GM19395 (cell line): ENCODE measurements around the gene ACADS.
A peak's percentile ranks its signal among the peaks of the same experiment; 100 is the strongest.

Source experiments
- ATAC-seq: cut with Tn5 transposase; IDR thresholded peaks from one replicate; pipeline ENCODE4 v1.9.1; 2021; ENCODE audit warnings: mild to moderate bottlenecking, moderate library complexity; ENCODE audit not compliant: unreplicated experiment

ACADS gene

DNA sequence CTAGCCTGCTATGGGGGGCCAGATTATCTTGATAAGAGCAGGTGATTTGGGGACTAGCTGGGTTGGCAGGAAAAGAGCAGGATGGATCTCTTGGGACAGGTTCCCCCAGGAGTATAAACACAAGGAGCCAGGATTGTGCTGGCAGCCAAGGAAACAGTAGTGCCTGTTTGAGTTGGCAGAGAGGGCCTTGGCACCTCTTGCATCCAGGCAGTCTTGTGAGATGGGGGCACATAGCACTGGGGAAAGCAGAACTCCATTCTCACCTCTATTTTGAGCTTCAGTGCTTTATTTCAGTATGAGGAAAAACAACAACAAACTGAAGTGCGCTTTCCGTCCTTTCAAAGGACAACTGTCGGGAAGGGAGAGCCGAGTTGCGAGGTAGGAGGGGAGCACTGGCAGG is 24.7 kb upstream of the ACADS start:
- no peak for ATAC-seq

DNA sequence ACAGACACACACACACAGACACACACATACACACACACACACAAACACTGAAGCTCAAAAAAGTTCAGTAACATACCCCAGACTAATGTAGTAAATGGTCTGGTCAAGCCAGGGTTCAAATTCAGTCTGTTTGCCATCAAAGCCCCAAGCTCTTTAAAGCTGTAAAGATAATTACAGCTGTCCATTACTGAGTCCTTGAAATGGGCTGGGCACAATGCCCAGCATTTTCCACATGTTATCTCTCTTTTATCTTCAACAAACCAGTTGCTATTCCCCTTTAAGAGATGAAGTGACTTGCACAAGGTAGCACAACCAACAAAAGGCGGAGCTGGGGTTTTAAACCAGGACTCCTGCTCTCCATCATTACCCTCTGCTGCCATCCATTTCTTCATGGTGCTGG is 23.0 kb upstream of the ACADS start:
- no peak for ATAC-seq

DNA sequence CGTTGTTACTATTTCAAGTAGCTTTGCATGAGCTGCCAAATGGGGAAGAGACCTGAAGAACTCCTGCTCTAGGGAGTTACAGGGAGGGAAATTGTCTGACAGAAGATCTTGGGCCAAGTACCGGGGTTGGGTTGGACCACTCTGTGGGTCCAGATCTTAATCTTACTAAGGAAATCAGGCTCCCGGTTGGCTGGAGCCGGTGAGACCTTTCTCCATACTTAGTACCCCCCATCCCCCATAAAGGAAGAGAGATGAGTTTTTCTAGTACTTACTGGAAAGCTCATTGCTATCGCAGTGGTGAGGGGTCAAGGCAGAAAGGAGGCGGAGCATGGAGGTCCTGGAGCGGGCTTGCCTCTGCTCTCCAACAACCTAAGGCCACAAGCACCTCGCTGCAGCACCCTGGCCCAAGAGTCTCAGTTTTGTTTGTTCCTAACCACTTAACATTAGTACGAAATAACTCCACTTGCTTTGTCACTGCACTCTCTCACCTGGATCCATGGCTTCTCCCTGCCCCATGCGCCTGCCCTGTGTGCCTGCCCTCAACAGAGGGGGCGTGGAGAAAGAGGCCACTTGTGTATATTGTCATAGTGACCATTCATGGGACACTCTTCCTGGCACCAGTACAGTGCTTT is 22.2 kb upstream of the ACADS start:
- ATAC-seq = no peak

DNA sequence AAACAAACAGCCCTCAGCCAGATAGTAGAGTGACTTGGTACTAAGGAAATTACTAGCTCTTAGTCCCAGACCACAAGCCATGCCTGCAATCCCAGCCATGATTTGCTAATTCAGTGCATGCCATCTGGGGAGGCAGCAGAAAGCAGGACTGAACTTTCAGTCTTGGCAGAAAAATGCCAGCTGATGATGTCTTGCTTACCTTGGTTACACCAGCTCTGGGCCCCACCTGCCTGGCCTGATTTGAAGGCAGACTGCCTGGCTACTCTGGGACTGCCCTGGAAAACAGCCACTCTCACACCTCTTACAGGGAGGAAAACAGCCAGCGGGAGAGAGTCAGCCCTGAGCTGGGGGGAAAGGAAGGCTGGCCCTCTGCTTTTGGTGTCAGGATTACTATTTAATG is 20.0 kb upstream of the ACADS start:
- ATAC-seq = no peak

DNA sequence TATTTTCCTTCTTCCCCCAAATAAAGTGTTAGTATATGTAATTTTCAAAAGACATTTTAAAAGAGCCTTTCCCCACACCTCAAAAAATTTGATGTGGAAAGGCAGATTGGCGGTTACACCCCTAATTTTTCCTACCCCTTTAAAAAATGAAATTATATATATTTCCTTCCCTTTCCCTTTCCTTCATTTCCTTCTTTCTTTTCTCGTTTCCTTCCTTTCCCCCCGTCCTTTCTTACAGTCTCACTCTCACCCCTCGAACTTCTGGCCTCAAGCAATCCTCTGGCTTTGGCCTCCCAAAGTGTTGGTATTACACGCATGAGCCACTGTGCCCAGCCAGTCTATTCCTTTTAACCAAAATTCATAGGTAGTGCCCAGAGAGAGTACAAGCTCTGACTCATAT is 19.6 kb upstream of the ACADS start:
- no peak for ATAC-seq

DNA sequence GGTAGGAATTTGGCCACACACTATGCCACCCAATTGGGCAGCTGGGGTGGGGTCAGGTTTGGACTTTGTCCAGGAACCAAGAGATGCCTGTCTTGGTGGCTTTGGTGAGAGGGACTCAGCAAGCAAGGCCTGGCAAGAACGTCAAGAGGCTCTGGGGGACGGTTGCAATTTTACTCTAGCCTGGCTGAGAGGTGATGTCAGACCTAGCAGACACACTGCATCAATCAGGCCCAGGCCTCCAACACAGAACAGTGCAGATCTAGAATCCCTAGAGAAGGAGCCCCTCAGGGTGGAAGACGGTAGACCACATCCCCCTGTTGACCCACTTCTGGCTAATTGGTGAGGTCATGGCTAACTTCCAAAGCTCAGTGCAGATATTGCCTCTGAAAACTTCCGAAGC is 17.0 kb upstream of the ACADS start:
- ATAC-seq = no peak

DNA sequence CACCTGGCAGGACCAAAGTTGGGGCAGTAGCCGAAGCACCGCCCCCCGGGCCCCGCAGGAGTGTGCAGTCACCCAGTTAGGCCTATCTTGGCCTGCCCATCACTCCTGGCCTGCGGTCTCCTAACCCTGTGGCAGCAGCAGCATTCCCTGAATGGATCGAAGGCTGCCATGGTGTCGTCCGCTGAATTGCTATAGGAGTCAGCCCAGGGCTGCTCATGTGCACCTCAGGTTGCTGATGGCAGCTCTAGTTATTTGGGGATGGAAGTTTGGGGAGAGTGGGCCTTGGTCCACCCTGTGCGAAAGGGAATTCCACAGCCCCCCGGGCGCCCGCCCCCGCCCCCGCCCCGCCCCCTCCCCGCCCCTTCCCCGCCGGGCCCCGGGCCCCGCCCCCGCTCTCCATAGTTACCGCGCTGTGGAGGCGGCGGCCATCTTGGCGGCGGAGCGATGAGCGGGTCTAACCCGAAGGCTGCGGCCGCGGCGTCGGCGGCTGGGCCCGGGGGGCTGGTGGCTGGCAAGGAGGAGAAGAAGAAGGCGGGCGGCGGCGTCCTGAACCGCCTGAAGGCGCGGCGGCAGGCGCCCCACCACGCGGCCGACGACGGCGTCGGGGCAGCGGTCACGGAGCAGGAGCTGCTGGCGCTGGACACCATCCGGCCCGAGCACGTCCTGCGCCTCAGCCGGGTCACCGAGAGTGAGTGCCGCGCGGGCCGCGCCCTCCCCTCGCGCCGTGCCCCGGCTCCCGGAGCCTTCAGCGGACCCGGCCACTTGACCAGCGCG is 15.4 kb upstream of the ACADS start, which contains the start of gene UNC119B:
Gene UNC119B, plus strand, starts transcription at position 428 of the 774 bp plus-strand sequence. Its CDS starts 17 bp downstream, at position 445.
- ATAC-seq = peak; percentile 64

DNA sequence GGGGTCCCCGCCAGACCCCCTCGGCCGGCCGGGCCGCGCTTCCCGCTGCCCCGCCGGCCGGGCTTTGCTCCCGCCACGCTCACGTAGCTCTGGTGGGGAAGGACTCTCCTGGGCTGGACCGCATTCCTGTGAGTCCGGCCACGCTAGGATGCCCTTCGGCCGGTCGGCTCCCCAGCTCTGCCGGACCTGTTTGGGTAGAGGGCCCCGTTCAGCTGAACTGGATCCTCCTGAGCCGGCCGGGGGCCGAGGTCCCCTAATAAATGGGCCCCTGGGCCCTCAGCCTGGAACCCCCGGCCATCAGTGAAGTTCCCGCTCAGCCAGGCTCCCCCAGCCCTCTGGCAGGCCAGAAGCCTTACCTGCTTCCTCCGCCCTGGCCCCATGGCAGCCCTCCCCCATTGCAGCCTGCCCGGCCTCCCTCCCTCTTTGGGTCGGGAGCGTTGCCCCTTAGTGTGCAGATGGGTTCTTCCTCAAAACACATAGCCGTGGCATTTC is 14.8 kb upstream of the ACADS start:
- peak; percentile 35 for ATAC-seq

DNA sequence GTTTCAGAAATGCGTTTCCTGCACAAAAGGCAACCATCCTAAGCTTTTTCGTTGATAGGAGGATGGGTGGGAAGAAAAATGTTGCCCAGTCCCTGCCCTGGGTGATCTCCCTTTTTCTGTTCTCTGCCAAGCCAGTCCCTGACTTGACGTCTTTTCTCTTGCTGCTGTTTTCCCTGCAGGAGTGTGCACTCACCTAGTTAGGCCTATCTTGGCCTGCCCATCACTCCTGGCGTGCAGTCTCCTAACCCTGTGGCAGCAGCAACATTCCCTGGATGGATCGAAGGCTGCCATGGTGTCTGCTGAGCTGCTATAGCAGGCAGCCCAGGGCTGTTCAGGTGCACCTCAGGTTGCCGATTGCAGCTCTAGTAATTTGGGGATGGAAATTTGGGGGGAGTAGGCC is 14.2 kb upstream of the ACADS start:
- no peak for ATAC-seq

DNA sequence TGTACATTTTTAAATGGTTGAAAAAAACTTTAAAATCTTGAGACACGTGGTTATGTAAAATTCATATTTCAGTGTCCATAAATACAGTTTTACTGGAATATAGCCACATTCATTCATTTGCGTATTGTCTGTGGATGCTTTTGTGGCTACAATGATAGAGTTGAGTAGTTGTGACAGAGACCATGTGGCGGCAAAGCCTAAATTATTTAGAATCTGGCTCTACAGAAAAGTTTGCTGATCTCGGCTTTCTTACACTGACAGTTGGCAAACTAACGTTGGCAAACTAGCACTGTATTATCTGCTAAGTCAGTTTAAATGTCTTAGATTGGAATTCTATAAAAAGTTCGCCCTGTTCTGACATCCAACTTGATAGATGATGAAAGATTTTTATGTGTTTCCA is 13.0 kb upstream of the ACADS start:
- ATAC-seq = no peak

DNA sequence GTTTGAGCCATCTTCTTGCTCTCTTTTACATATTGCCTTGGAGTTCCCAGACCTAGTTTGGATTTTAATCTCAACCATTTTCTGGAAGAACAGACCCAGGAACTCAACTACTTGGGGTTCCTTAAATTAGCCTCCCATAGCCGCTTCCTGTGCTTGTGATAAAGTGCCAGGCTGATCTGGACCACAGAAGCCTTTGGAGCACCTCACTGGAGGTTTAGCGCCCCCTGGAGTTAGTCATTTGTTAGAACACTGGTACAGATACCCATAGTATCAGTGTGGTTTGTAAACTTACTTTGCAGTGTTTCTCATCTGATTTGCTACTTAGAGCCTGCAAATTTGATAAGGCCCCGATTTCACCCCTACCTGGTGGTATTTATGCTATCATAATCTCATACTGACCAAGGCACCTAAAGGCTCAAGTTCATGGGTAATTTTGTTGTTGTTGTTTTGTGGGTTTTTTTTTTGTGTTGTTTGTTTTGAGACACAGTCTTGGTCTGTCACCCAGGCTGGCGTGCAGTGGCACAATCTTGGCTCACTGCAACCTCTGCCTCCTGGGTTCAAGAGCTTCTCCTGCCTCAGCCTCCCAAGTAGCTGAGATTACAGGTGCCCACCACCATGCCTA is 11.7 kb upstream of the ACADS start:
- ATAC-seq = no peak

DNA sequence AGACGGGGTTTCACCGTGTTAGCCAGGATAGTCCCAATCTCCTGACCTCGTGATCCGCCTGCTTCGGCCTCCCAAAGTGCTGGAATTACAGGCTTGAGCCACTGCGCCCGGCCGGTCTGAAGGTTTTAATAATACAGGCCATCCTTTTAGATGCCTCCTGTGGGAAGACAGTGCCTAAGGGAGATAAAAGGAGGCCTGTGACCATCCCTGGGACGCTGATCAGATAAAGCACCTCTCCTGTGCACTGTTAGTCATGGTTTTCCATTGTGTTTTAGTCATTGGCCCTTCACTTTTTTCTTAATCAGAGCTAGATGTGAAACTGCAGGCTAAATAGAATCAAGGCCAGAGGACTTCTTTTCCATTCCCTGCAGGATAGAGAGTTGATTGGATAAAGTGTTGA is 7.6 kb upstream of the ACADS start:
- ATAC-seq = no peak

DNA sequence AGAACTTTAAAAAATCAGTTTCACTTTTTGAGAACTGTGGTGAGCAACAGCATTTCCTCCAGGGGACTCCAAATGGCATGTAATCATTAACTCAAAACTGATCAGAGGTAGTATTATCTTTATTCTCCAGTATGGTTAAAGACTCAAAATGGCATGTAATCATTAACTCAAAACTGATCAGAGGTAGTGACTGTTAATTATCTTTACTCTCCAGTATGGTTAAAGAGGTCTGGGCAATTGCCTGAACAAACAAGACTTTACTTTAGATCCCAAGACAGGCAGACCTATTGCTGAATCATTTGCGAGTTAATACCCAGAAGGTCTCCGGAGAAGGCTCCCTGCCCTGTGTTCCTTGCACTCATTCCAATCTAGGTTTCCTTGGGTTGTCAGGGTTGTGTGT is 6.6 kb upstream of the ACADS start:
- no peak for ATAC-seq

DNA sequence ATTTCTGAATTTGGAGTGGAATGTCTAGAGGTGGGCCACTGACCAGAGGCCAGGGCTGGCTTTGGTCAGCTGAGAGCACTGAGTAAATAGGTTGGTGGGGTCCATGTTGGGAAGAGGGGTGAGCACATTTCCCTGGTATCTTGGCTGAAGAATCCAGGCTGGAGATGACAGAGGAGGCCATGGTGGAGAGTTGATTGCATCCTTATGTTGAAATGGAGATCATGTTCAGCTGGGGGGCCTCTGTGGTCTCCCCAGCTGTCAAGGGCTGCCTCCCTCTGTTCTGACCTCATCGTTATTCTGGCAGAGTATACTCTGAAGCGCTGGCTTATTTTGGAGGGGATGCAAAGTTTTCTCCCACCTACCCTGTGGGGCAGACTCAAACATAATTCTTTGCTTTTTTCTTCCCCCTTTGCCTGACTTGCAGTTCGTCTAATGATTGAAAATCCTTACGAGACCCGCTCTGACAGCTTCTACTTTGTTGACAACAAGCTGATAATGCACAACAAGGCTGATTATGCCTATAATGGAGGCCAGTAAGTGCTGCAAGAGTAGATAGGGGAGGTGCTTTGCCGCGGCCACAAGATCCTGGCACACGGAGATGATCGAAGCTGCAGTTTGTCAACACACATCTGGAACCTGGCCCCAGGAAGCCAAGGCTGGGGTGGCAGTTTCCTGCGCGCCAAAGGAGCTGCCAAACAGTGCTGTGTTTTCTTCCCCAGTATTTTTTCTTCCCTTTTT is 6.0 kb upstream of the ACADS start:
- ATAC-seq = no peak

DNA sequence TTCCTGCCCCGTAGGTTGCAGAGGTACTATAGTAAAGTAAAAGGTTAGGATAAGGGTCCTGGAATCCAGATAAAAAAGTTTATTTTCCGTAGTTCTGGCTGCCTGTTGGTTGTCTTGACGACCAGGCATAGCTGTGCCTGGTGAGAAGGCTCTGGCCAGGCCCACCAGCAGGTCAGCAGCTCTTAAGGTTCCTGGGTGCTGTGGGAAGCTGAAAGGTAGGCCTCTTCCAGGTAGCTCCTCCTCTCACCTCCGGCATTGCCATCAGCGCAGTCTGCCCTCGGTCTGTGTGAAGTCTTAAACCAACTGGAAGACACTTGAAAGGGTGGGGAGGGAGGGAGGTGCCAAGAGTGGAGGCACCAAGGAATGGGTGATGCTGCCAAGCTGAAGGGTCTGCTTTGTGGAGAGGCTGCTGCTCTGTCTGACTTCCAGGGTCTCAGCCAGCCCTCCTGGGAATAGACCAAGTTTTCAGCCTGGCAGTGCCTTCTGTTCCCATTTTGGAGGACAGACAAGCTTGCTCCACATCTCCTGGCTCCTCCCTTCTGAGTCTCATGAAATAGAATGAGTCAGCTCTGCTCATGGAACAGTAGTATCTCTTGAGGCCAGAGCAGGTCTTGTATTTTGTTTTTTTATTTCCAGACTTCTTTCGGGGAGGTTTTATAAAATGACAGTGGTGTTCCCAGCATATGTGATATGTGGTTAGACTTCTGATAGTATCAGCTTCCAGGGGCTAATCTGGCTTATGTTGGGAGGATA is 5.2 kb upstream of the ACADS start:
- no peak for ATAC-seq

DNA sequence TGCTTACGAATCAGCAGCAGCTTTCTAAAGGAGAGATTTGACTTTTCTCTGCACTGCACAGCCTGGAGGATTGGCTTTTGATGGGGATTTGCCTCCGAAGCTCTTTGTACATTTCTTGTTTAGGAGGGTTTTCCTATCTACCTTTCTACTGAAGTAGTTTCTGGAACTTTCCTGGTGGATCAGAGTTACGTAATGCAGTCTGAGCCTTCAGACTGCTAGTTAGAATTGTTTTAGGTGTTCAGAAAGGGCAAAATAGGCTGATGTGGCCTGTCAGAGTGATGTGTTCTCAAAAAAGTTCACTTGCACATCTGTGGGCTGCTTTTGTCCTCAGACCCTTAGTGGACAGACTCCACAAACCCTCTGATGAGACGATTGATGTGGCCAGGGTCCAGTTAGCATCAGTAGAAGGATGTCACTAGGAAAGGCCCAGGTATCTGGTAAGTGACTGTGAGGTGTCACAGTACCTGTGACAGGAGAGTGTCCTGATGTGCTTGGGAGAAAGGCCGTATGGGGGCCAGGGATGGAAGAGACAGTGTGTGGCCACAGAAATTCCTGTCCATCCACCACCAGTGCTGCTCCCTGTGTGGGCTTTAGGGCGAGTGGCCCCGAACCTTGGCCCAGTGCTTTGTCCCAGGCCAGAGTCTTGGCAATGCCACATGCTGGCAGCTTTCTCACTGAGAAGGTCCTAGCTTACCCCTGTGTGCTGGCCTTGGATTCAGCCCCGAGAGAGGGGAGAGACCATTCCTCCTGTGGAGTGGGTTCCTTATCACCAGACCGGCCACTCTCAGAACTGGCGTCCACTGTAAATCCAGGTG is 4.4 kb upstream of the ACADS start:
- ATAC-seq = no peak

DNA sequence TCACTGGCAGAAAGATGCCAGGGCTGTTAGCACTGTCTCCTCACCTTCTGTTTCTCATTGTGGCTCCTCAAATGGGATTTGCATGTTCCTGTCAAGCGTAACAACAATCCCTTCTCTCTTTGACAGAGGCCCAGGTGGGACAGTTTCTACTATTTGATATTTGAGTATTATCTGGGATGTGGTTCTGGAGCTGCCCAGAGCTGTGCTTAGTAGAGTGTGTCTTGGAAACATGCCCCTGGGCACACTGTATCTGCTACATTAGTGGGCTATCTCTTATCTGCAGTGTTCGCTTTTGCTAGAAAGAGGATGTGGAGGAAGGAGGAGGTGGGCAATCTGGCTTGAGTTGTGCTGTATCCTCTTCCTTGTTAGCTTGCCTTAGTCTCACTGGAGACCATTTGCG is 3.8 kb upstream of the ACADS start:
- ATAC-seq = no peak

DNA sequence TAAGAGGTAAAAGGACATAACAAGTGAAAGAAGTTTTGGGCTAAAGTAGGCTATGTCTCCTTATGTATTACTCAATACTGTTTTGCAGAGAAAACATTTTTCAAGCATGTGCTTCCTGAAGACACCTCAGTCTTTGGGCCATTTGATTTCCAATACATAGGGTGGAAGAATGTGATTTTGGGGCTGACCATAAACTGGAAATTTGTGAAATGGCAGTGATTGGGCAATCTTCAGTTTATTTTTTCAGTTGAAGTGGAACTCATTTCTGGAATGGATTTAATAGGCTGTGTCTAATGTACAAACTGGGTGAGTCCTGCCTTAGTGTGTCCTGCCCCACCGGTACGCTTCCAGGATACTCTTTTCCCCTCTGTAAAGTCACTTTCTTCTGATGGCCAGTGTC is 2.8 kb upstream of the ACADS start:
- ATAC-seq = no peak

DNA sequence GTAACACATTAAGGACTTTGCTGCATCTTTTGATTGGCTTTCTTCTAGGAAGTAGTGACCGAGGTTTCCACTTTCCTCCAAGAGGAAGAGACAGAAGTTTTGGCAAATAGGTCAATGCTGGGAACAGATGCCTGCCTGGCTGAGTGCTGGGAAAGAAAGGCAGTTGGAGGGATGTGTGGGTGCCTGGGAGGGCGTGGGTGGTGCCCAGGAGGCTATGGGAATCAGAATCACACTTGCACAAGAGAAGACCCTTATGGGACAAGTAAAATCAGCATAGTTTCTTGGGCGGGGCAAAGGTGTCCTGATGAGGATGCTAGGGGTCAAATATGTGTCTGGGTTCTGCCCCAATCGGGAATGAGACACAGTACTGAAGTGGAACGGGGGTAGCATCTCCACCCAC is 906 bp upstream of the ACADS start:
- ATAC-seq = no peak

DNA sequence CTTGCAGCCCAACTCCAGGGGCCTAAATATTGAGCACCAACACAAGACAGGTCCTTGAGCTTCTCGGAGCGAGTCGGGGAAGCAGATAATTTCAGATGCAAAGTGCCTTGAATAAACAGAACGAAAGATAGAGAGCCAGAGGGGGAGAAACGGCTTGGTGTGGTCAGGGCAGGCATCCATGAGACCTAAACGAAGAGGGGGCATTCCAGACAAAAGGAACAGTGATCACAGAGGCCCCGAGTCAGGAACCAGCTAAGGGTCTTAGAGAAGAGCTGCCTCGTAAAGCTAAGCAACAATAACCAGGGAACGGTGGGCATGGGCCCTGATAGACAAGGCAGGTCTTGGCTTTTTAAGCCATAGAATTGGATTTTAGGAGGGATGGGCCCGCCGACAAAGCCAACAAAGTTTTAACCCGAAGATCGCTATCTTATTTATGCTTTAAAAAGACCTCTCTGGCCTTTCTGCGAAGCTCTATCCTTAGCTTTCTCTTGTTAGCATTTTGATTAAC is 421 bp upstream of the ACADS start:
- ATAC-seq = no peak
